DOHH2 (cell line): ENCODE data around the gene C12orf42.

Experiments used
- EZH2phosphoT487 ChIP-seq: fragments of 200-600 bp; sonication (generic); IDR thresholded peaks from 2 replicates; pipeline ENCODE4 v1.6.1; 2017; ENCODE audit warnings: borderline replicate concordance, mild to moderate bottlenecking, antibody characterized with exemption, low read length, moderate library complexity, mixed read lengths
- TF ChIP-seq, protein P1 (sequence below): fragments of 200-600 bp; sonication (generic); IDR thresholded peaks from one replicate; pipeline ENCODE4 v1.5.1; 2014; ENCODE audit warnings: antibody characterized with exemption, mild to moderate bottlenecking, low read depth, low read length; ENCODE audit not compliant: poor library complexity, severe bottlenecking

DNA sequence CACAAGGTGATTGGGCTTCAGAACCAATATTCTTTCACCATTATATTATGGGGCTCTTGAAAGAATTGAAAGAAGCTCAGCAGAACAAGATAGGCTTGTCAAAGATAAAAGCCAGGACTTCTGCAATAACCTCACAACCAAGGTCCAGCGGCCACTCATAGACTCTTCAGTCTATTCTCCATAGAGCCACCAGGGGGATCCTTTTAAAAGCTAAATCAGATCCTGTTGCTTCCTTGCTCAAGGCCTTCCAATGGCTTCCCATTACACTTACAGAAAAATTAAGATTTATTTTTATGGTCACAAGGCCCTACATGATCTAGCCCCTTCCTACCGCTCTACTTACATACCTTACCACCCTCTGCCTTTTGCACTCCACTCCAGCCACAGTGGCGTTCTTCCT, 169.6 kb downstream of the C12orf42 start:
- TF ChIP-seq, protein P1, sequence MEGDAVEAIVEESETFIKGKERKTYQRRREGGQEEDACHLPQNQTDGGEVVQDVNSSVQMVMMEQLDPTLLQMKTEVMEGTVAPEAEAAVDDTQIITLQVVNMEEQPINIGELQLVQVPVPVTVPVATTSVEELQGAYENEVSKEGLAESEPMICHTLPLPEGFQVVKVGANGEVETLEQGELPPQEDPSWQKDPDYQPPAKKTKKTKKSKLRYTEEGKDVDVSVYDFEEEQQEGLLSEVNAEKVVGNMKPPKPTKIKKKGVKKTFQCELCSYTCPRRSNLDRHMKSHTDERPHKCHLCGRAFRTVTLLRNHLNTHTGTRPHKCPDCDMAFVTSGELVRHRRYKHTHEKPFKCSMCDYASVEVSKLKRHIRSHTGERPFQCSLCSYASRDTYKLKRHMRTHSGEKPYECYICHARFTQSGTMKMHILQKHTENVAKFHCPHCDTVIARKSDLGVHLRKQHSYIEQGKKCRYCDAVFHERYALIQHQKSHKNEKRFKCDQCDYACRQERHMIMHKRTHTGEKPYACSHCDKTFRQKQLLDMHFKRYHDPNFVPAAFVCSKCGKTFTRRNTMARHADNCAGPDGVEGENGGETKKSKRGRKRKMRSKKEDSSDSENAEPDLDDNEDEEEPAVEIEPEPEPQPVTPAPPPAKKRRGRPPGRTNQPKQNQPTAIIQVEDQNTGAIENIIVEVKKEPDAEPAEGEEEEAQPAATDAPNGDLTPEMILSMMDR, result peak; percentile 40
- no peak for TF ChIP-seq EZH2phosphoT487
